ENCODE results near the gene ZFYVE21.

ZFYVE21 gene

GRCh38 chr14:103739793-103740501 lies 24.3 kb downstream of the ZFYVE21 start:
- no peak for DNase-seq

GRCh38 chr14:103740991-103741689 lies 25.5 kb downstream of the ZFYVE21 start:
- no peak for DNase-seq

- DNase-seq = no peak
These were observed 26.3 kb downstream of the ZFYVE21 start for GRCh38 chr14:103741876-103742275.

DNA sequence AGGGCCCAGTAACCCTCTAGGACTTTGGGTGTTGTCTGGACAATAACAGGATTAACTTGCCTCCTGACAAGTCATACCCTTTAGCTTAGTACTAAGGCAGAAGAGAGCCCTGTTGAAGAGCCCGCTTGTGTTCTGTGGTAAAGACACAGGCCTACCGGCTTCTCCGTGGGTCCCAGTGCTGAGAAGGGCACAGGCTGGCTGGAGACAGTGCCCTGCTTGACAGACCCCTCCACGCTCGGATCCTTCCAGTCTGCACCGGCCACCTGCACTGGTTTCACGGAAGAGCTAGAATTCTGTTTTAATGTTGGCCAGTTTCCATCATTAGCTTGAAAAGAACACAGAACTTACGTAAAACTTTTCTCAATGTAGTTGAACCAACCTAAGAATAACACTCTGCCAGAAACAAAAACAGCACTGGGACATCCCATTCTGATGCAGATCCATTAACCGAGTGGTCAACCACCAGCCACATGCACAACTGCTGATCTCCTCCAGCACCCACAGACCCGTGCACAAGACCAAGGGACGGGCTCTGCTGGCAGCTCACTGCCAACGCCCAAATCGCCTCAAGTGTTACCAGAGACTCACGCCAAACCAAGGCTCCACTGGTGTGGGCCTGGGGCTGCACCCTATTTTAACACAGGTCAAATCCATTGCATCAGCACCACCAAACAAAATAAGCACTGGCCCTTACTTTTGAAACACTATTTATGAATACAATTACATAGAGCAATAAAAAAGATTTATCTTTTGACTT lies 27.1 kb downstream of the ZFYVE21 start:
- DNase-seq = no peak

DNA sequence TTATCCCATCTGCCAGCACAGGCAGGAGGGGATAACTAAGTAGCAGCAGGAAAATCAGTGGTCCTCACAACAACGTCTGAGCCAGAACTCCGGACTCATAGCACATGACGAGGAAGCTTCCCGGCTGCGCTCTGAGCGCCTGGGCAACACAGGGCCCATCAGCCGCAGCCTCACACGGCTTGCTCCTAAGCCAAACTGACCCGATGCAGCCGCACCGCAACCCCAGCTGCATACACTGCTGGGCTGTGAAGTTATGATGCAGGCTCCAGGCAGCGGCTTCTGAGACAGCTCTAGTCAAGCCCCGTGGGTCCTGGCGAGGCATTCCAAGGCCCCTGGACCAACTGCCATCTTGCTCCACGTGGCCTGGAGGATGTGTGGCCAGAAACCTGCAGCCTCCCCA lies 28.1 kb downstream of the ZFYVE21 start:
- DNase-seq = no peak

DNA sequence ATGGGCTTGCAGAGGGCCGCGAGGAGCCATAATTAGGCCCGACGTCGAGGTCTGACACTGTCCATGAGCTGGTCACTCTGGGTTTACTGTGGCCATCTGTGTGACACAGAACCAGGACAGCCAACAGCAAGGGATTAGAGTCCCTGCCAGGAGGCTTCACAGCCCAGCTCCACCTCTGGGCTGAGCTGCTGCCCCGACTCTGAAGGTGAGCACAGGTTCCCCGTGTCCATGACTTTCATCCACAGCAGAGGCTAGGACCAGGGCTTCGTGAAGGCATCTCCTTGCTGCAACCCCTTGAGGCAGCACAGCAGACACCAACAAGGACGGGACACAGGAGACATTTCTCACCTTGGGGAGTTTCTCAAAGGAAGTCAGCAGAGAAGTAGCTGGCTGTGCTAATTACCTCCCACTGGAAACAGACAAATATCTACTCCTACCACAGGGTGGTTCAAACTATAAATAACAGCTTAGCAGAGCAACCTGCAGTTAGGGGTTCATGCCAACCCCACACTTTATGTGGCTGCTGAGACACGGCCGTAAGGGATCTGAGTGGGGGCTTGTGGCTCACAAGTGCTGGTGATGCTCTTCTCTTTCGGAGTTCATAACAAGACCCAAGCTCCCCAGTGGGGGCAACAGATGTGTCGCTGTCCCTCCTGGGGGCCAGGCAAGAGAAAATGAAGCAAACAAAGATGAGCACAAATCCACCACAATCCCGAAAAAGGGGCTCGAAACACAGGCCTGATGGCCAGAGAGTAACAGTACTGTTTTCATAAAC lies 29.2 kb downstream of the ZFYVE21 start:
- no peak for DNase-seq

- DNase-seq = no peak
These were observed 29.8 kb downstream of the ZFYVE21 start for GRCh38 chr14:103745424-103745823.

GRCh38 chr14:103746701-103747100 lies 31.1 kb downstream of the ZFYVE21 start:
- DNase-seq = no peak

- no peak for DNase-seq
These were observed 32.9 kb downstream of the ZFYVE21 start for GRCh38 chr14:103748534-103748857.

GRCh38 chr14:103749452-103749851 lies 33.8 kb downstream of the ZFYVE21 start:
- no peak for DNase-seq

- DNase-seq = no peak
These were observed 34.2 kb downstream of the ZFYVE21 start for GRCh38 chr14:103749860-103750259.

DNA sequence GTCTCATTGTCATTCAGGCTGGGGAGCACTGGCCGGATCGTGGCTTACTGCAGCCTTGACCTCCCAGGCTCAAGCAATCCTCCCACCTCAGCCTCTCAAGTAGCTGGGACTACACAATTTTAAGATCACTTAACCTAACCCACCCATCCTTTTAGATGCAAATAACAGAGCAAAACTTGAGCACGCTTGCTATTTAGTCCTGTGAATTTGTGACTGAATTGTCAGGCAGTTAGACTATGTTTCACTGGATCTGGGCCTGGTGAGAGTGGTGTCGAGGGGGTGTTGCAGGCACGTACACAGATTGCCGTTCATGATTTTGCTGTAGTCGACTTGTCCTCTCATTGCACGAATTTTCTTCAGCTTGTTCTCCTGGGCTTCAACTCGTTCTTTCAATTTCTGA lies 38.2 kb downstream of the ZFYVE21 start:
- DNase-seq = no peak

GRCh38 chr14:103755060-103755459 lies 39.5 kb downstream of the ZFYVE21 start:
- no peak for DNase-seq

DNA sequence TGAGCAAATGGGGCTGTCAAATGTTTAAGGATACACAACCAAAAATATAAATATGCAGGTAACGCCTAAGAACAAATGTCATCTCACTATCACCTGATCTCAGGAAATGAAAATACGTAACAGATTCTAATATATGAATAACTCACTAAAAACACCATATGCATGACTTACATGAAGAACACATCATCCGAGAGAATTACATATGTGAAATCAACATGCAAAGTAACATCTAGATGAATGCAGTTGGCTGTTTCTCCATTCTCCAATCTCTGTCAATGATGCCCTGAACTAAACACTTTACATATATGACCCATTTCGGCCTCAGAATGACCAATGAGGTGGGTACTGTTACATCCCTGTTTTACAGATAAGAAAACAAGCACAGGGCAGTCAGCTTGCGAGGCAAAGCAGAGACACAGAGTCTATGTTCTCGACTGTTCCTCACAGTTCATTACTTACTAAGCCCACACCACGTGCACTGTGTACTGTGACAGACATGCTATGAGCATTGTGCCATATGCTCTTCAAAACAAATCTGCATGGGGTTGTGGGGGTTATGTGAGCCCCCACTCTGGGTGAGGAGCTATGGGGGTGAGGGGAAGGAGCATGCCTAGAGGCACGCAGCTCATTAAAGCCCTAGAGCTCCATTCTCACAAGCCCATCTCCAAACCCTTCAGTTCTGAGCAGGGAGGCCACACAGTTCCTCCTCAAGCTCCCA lies 42.6 kb downstream of the ZFYVE21 start:
- DNase-seq = no peak

DNA sequence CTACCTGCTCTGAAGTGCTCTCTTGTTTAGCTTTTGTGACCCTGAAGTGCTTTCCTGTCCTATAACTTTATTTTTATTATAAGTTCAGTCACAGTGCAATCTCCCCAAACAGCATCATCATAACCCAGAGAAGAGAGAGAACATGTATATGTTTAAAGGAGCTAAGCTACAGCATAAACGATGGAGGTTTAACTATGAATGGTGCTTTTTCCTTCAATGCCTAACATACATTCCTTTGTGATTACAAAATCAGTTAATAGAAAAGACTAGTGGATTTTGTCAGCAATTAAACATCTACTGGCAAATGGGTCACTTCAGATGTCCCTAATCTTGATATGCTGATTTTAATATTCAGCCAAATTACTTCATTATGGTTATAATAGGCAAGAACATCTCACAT lies 46.4 kb downstream of the ZFYVE21 start:
- no peak for DNase-seq

- DNase-seq = no peak
These were observed 46.9 kb downstream of the ZFYVE21 start for GRCh38 chr14:103762541-103762940.

DNA sequence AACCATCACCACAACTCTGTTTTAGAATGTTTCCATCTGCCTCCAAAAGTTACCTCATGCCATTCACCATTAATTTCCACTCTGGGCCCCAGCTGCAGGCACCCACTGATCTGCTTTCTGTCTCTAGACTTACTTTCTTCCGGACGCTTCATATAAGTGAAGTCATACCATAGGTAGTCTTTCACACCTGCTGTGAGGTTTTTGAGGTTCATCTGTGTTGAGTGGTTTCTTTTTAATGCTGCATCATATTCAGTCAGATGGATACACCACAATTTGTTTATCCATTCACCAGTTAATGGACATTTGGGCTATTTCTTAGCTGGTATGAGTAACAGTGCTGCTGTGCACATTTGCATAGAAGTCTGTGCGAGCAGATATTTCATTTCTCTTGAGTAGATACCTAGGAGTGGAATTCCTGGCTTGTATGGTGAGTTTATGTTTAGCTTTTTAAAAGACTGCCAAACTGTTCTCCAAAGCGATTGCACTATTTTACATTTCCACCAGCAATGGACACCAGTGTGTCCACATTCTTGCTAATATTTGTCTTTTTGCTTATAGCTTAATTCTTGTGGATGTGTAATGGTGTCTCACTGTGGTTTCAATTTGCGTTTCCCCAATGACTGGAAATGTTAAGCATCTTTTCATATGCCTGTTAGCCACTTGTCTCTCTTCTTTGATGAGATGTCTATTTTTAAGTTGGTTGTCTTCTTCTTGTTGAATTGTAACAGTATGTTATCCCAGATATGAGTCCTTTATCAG lies 48.3 kb downstream of the ZFYVE21 start:
- DNase-seq = no peak

- DNase-seq = no peak
These were observed 49.9 kb downstream of the ZFYVE21 start for GRCh38 chr14:103765526-103765925.

- DNase-seq = no peak
These were observed 51.8 kb downstream of the ZFYVE21 start for GRCh38 chr14:103767336-103767894.

DNA sequence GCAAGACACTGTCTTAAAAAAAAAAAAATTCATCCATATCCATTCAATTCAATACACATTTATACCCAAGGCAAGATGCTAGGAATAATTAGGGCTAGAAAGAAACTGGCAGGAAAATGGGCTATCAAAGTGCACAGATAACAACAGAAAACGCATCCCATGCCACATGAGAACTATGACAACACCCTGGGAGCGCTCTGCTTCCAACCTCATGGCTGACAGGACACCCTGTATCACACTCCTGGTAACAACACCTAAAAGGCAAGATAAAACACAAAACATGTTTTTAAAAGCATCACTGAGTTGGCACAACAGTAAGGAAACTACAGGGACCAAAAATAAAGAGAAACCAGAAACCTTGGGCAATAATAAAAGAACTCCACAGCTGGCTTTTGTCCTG lies 54.9 kb downstream of the ZFYVE21 start:
- no peak for DNase-seq

- DNase-seq = no peak
These were observed 55.3 kb downstream of the ZFYVE21 start for GRCh38 chr14:103770902-103771301.
